Measurements from ENCODE around the gene ZIC4. TPM values are rescaled to one million over a fixed set of nuclear protein-coding genes. Genes with fewer than 3 reads are reported as not detected.

The ZIC4 gene
- polyA plus RNA-seq, 1 of the 3 experiments (the other 2 are of a cell fraction) = 1.3 TPM

- Histone ChIP-seq H3K27ac (ENCODE audit: low read depth in 2 of 2, low read length in 1 of 2) (no peak overlapping the region), H3F3A (replicated peaks; ENCODE audit: insufficient read depth) (no peaks in the 10 kb centered on the region), H4K20me1 (ENCODE audit: insufficient read depth) (no peaks in the 10 kb centered on the region), H3K36me3 (replicated peaks in 1 of 2; ENCODE audit: control insufficient read depth in 1 of 2, insufficient read depth in 2 of 2, low read length in 1 of 2) (no peaks in the 10 kb centered on the region), H2AFZ (ENCODE audit: low read depth) (no peak overlapping the region), H3K9me2 (no peaks in the 10 kb centered on the region), H3K4me2 (no peak overlapping the region), H3K9ac (no peak overlapping the region), H3K9me3 (no peaks in the 10 kb centered on the region), H3K27me3 (ENCODE audit: insufficient read depth) (peaks cover 52% of the 10 kb centered on the region), H3K4me3 (ENCODE audit: low read depth in 2 of 2, low read length in 1 of 2) (no peak overlapping the region), H3K79me2 (ENCODE audit: insufficient read depth) (no peaks in the 10 kb centered on the region), H3K4me1 (ENCODE audit: control insufficient read depth in 1 of 2, insufficient read depth in 2 of 2, low read depth in 1 of 2, low read length in 1 of 2) (peaks cover 0 to 2% of the 10 kb centered on the region in 2 experiments; a peak in 1 of 4 replicates)
- TF ChIP-seq RCOR1 (IDR thresholded peaks at IDR 0.05; ENCODE audit: low read length) = no peak
- TF ChIP-seq MEF2A (IDR thresholded peaks at IDR 0.05; ENCODE audit: borderline replicate concordance, low read depth) = no peak
- TF ChIP-seq IRF3 (IDR thresholded peaks at IDR 0.05; ENCODE audit: low read depth, low read length) = no peak
- TF ChIP-seq CTCF (IDR thresholded peaks at IDR 0.05) = no peak
- no peak for TF ChIP-seq EZH2phosphoT487 (IDR thresholded peaks at IDR 0.05; ENCODE audit: borderline replicate concordance, low read depth)
- TF ChIP-seq FOXM1 (IDR thresholded peaks at IDR 0.05; ENCODE audit: low read depth) = no peak
- no peak for TF ChIP-seq YY1 (IDR thresholded peaks at IDR 0.05; ENCODE audit: low read depth)
- TF ChIP-seq GABPA (IDR thresholded peaks at IDR 0.05; ENCODE audit: low read depth) = no peak
- TF ChIP-seq EP300 (IDR thresholded peaks at IDR 0.05; ENCODE audit: borderline replicate concordance in 1 of 2, low read depth in 1 of 2, low read length in 1 of 2) = no peak
- TF ChIP-seq RAD21 (IDR thresholded peaks at IDR 0.05; ENCODE audit: low read length) = no peak
- no peak for TF ChIP-seq MXI1 (IDR thresholded peaks at IDR 0.05; ENCODE audit: low read depth, low read length)
- no peak for TF ChIP-seq FOXJ3 (CRISPR knock-in tag; IDR thresholded peaks at IDR 0.05)
- TF ChIP-seq RFX5 (IDR thresholded peaks at IDR 0.05; ENCODE audit: low read length) = no peak
- TF ChIP-seq PBX3 (IDR thresholded peaks at IDR 0.05) = no peak
- no peak for TF ChIP-seq RXRA (IDR thresholded peaks at IDR 0.05; ENCODE audit: borderline replicate concordance, low read depth)
- no peak for TF ChIP-seq GATA2 (CRISPR knock-in tag; IDR thresholded peaks at IDR 0.05)
- no peak for TF ChIP-seq TCF12 (IDR thresholded peaks at IDR 0.05)
- 16% methylated on average over 6 of the region's 6 CpGs for WGBS (ENCODE audit: low lambda C conversion rate)
- POLR2A ChIA-PET = no interaction called here
- DNase-seq = no peak
- CTCF ChIA-PET = no interaction called here
Observed at GRCh38 chr3:147365196-147366115, 40.9 kb downstream of the ZIC4 start.
